ENCODE measurements around the gene SCOC.
A peak's percentile ranks its signal among the peaks of the same experiment; 100 is the strongest.

The SCOC gene

DNA sequence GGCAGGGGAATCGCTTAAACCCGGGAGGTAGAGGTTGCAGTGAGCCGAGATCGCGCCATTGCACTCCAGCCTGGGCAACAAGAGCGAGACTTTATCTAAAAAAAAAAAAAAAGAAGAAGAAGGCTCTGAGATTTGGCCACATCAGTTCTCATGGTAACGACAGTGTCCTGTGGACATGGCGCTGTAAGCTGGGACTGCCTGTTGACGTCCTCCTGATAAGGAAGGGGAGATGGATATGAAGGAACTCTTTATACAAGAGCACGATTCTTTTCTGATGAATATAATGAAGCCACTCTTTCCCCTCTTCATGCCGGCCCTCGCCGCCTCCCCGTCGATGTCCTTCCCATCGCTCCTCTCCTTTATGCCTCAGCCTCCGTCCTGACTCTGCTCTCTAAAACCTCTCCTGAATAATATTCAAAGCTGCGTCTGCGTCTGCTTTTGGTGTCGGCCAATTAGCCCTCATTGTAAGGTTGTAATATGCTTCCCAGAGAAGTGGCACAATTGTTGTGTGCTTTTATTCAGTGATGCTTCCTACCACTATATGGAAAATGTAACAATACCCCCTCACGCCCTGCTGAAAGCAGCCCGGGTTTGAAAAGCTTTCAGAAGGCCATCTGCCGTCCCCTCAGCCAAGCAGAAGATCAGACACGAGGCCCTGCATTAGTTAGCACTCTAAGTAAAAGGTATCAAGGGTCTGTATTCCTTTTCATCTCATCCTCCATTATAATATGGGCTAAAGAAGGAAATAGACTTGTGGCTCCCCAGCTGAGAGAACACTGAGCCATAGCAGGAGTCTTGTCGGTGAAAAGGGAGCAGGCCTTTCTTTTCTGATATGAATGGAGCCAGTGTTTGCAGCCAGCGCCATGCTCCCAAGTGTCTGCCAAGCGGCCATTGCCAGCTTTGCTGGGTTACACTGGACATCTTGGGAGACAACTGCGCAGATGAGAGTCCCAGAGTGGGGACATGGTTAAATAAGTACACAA is 22.1 kb upstream of the SCOC start:
- Histone ChIP-seq H3K27me3 (ENCODE audit: insufficient read depth, insufficient read length) (no peaks in the 10 kb centered on the region), H3K4me1 (ENCODE audit: insufficient read depth, insufficient read length) (no peaks in the 10 kb centered on the region)
- no peak for TF ChIP-seq YY1 (IDR thresholded peaks at IDR 0.05; ENCODE audit: insufficient read depth, insufficient read length)
- TF ChIP-seq SUZ12 (IDR thresholded peaks at IDR 0.05; ENCODE audit: extremely low read depth, insufficient read depth, insufficient read length), result no peak
- TF ChIP-seq ZNF274 (IDR thresholded peaks at IDR 0.05; ENCODE audit: low read depth, low read length), result no peak

DNA sequence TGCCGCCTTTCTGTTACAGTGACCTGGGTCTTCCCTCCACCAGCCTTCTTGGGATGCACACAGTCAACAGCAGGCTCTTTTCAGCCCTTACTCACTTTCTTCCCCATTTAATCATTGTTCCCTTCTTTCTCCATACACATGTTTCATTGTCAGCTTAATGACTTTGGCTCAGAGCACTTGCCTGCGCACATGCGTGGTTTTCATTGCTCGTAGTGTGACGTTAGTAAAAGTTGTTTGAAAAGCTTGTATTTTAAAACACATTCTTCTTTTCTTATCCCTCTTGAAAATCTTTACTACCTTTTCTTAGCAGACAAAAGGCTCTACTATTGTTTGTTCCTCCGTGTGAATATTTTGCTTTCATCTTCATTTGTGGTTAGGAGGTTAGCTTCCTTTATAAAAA is 19.7 kb upstream of the SCOC start:
- DNase-seq (ENCODE audit: low read depth, low spot score), result no peak
- Histone ChIP-seq H3K27me3 (ENCODE audit: insufficient read depth, insufficient read length) (no peaks in the 10 kb centered on the region), H3K4me3 (ENCODE audit: insufficient read length, low read depth) (no peak overlapping the region), H3K9ac (ENCODE audit: insufficient read length, low read depth) (no peak overlapping the region), H3K9me3 (ENCODE audit: insufficient read depth, low read length) (no peaks in the 10 kb centered on the region), H3K4me1 (ENCODE audit: insufficient read depth, insufficient read length) (no peaks in the 10 kb centered on the region), H3K36me3 (ENCODE audit: insufficient read depth, insufficient read length, low read length) (no peaks in the 10 kb centered on the region)
- TF ChIP-seq SUZ12 (IDR thresholded peaks at IDR 0.05; ENCODE audit: extremely low read depth, insufficient read depth, insufficient read length) (no peak), YY1 (IDR thresholded peaks at IDR 0.05; ENCODE audit: insufficient read depth, insufficient read length) (no peak), ZNF274 (IDR thresholded peaks at IDR 0.05; ENCODE audit: low read depth, low read length) (no peak)

More for the DNA sequence above, 22.1 kb upstream of the SCOC start:
- no peaks in the 10 kb centered on the region for H3K9me3 ChIP-seq (ENCODE audit: insufficient read depth, low read length)
- H3K9ac ChIP-seq (ENCODE audit: insufficient read length, low read depth), result no peak overlapping the region
- no peak overlapping the region for H3K4me3 ChIP-seq (ENCODE audit: insufficient read length, low read depth)
- DNase-seq (ENCODE audit: low read depth, low spot score), result no peak
- H3K36me3 ChIP-seq (ENCODE audit: insufficient read depth, insufficient read length, low read length), result no peaks in the 10 kb centered on the region

DNA sequence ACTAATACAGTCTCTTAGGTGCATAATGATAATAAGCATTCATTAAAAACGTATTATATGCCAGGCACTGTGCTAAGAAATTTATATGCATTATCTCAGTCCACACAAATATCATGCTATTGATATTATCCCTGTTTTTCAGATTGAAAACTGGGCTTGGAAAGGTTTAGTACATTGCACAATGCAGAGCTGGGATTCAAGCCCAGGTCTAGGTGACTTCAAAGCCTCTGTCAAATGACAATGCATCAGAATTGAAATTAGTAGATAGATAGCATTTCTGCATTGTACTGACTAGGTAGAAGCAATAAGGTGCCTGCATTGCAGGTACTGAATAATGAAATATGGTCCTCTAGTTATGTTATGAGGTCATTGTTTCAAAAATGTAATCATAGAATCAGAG is 18.2 kb upstream of the SCOC start:
- Histone ChIP-seq H3K27me3 (ENCODE audit: insufficient read depth, insufficient read length) (no peaks in the 10 kb centered on the region), H3K4me1 (ENCODE audit: insufficient read depth, insufficient read length) (no peaks in the 10 kb centered on the region), H3K9me3 (ENCODE audit: insufficient read depth, low read length) (no peaks in the 10 kb centered on the region), H3K9ac (ENCODE audit: insufficient read length, low read depth) (no peak overlapping the region), H3K36me3 (ENCODE audit: insufficient read depth, insufficient read length, low read length) (no peaks in the 10 kb centered on the region), H3K4me3 (ENCODE audit: insufficient read length, low read depth) (no peak overlapping the region)
- DNase-seq (ENCODE audit: low read depth, low spot score), result no peak
- TF ChIP-seq YY1 (IDR thresholded peaks at IDR 0.05; ENCODE audit: insufficient read depth, insufficient read length) (no peak), ZNF274 (IDR thresholded peaks at IDR 0.05; ENCODE audit: low read depth, low read length) (no peak), SUZ12 (IDR thresholded peaks at IDR 0.05; ENCODE audit: extremely low read depth, insufficient read depth, insufficient read length) (no peak)

DNA sequence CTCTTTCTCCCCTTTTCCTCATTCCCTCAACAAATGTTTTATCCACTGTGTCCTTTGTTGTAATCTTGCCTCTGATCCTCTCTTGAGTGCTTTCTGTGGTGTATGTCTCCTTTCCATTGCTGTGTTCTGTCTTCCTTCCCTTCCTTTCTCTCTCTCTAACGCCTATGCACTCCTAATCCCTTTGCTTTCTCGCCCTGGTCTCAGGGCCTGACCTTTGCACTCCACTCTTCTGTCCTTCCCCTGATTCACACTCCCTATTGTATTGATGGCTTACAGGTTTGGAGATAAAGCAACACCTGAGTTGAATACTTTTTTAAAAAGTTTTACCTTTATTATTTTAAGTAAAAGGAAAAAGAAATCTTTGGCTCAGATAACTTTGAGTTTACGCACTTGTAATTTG is 15.6 kb upstream of the SCOC start:
- Histone ChIP-seq H3K27me3 (ENCODE audit: insufficient read depth, insufficient read length) (no peaks in the 10 kb centered on the region), H3K9ac (ENCODE audit: insufficient read length, low read depth) (no peak overlapping the region), H3K4me3 (ENCODE audit: insufficient read length, low read depth) (no peak overlapping the region), H3K36me3 (ENCODE audit: insufficient read depth, insufficient read length, low read length) (no peaks in the 10 kb centered on the region), H3K4me1 (ENCODE audit: insufficient read depth, insufficient read length) (no peaks in the 10 kb centered on the region), H3K9me3 (ENCODE audit: insufficient read depth, low read length) (no peaks in the 10 kb centered on the region)
- DNase-seq (ENCODE audit: low read depth, low spot score), result no peak
- TF ChIP-seq ZNF274 (IDR thresholded peaks at IDR 0.05; ENCODE audit: low read depth, low read length) (no peak), YY1 (IDR thresholded peaks at IDR 0.05; ENCODE audit: insufficient read depth, insufficient read length) (no peak), SUZ12 (IDR thresholded peaks at IDR 0.05; ENCODE audit: extremely low read depth, insufficient read depth, insufficient read length) (no peak)

DNA sequence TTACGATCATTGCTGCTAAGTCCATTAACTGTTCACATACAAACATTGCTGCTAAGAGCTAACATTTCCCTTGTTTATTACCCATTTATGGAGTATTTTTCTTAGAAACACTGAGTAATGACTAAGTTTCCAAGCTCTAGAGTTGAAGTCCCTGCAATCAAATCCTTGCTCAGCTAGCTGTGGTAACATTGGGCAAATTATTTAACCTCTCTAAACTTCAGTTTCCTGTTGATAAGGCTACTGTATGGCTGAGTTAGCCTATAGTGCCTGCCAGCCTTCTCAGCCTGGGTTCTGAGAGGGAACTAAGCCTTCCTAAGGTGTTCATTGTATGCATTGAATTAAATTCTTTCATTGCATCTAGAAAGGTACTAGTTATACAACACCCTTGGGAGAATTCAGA is 15.2 kb upstream of the SCOC start:
- H3K9ac ChIP-seq (ENCODE audit: insufficient read length, low read depth), result no peak overlapping the region
- no peaks in the 10 kb centered on the region for H3K36me3 ChIP-seq (ENCODE audit: insufficient read depth, insufficient read length, low read length)
- H3K4me1 ChIP-seq (ENCODE audit: insufficient read depth, insufficient read length), result no peaks in the 10 kb centered on the region
- no peak for TF ChIP-seq SUZ12 (IDR thresholded peaks at IDR 0.05; ENCODE audit: extremely low read depth, insufficient read depth, insufficient read length)
- no peak for TF ChIP-seq YY1 (IDR thresholded peaks at IDR 0.05; ENCODE audit: insufficient read depth, insufficient read length)
- TF ChIP-seq ZNF274 (IDR thresholded peaks at IDR 0.05; ENCODE audit: low read depth, low read length), result no peak
- H3K27me3 ChIP-seq (ENCODE audit: insufficient read depth, insufficient read length), result no peaks in the 10 kb centered on the region
- no peak for DNase-seq (ENCODE audit: low read depth, low spot score)
- no peak overlapping the region for H3K4me3 ChIP-seq (ENCODE audit: insufficient read length, low read depth)
- H3K9me3 ChIP-seq (ENCODE audit: insufficient read depth, low read length), result no peaks in the 10 kb centered on the region

DNA sequence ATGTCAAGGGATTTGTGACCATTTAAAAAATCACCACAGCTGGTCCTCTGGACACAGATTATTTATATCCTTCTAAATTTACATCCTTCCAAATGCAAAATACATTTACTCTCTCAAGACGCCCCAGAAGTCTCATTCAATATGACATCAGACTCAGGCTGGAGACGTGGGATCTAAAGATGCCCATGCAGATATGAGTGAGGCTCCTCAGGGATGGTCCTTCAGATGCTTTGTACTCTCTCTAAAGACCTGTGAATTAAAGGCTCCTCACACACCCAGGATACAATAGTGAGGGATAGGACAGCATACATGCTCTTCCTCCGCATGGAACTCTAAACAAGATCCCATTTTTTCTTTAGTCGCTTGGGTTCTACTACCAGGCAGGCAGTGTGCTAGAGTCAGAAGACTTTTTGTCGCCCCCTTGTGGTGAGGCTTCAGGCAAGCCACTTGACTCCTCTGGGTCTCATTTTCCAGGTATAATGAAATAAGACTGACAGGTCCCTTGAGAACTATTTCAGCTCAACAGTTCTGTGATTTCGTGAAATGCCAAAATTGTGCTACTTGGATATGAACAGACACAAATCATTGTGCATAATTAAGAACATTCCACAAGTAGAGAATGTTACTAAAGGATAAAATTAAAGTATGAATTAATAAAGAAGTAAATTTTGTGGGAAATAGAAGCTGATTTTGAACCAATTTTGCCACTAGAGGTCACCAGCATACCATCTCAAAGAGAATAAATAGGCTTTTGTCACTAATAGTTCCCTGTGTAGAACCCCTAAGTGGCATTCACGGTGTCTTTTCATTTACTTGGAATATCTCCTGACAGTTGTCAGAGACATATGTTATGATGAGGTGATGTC is 13.7 kb upstream of the SCOC start:
- Histone ChIP-seq H3K9me3 (ENCODE audit: insufficient read depth, low read length) (no peaks in the 10 kb centered on the region), H3K9ac (ENCODE audit: insufficient read length, low read depth) (no peak overlapping the region), H3K4me3 (ENCODE audit: insufficient read length, low read depth) (no peak overlapping the region), H3K27me3 (ENCODE audit: insufficient read depth, insufficient read length) (no peaks in the 10 kb centered on the region), H3K36me3 (ENCODE audit: insufficient read depth, insufficient read length, low read length) (no peaks in the 10 kb centered on the region), H3K4me1 (ENCODE audit: insufficient read depth, insufficient read length) (no peaks in the 10 kb centered on the region)
- peak; percentile 70 for DNase-seq (ENCODE audit: low read depth, low spot score)
- TF ChIP-seq ZNF274 (IDR thresholded peaks at IDR 0.05; ENCODE audit: low read depth, low read length) (no peak), YY1 (IDR thresholded peaks at IDR 0.05; ENCODE audit: insufficient read depth, insufficient read length) (no peak), SUZ12 (IDR thresholded peaks at IDR 0.05; ENCODE audit: extremely low read depth, insufficient read depth, insufficient read length) (no peak)

DNA sequence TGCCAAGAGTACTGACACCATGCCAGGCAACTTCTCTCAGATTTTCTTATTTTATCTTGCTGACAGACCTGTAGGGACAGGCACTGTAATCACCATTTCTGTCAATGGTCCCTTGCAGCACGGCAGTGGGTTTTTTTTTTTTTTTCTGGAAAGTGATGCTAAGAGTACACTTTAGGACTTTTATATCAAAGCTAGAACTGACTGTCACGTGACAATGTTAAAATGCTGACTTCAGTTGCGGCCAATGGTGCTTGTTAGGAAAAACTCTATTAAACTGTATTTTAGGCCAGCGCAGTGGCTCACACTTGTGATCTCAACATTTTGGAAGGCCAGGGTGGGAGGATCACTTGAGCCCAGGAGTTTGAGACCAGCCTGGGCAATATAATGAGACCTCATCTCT is 12.3 kb upstream of the SCOC start:
- Histone ChIP-seq H3K9ac (ENCODE audit: insufficient read length, low read depth) (no peak overlapping the region), H3K36me3 (ENCODE audit: insufficient read depth, insufficient read length, low read length) (no peaks in the 10 kb centered on the region), H3K4me3 (ENCODE audit: insufficient read length, low read depth) (no peak overlapping the region), H3K4me1 (ENCODE audit: insufficient read depth, insufficient read length) (no peaks in the 10 kb centered on the region), H3K27me3 (ENCODE audit: insufficient read depth, insufficient read length) (no peaks in the 10 kb centered on the region), H3K9me3 (ENCODE audit: insufficient read depth, low read length) (no peaks in the 10 kb centered on the region)
- no peak for DNase-seq (ENCODE audit: low read depth, low spot score)
- TF ChIP-seq ZNF274 (IDR thresholded peaks at IDR 0.05; ENCODE audit: low read depth, low read length) (no peak), SUZ12 (IDR thresholded peaks at IDR 0.05; ENCODE audit: extremely low read depth, insufficient read depth, insufficient read length) (no peak), YY1 (IDR thresholded peaks at IDR 0.05; ENCODE audit: insufficient read depth, insufficient read length) (no peak)
